Osteocyte (in vitro differentiated cells): Measurements from ENCODE around the gene TBX4. TPM values are rescaled to one million over a fixed set of nuclear protein-coding genes. Genes with fewer than 3 reads are reported as not detected.

Experiments
- DNase-seq: peaks from one replicate; pipeline ENCODE4 v3.0.0; 2021; ENCODE audit warnings: mixed read lengths; ENCODE audit not compliant: unreplicated experiment; ENCODE audit errors: extremely low spot score
- H3K27ac Mint-ChIP-seq: one replicate; pipeline ENCODE4 v1.8.0; 2021; ENCODE audit warnings: mild to moderate bottlenecking, mixed read lengths; ENCODE audit not compliant: unreplicated experiment
- H3K27me3 Mint-ChIP-seq: one replicate; pipeline ENCODE4 v1.8.0; 2021; ENCODE audit warnings: mixed read lengths; ENCODE audit not compliant: unreplicated experiment
- H3K36me3 Mint-ChIP-seq: one replicate; pipeline ENCODE4 v1.8.0; 2021; ENCODE audit warnings: mixed read lengths; ENCODE audit not compliant: unreplicated experiment
- H3K4me1 Mint-ChIP-seq: one replicate; pipeline ENCODE4 v1.8.0; 2021; ENCODE audit warnings: mixed read lengths; ENCODE audit not compliant: unreplicated experiment
- H3K4me3 Mint-ChIP-seq: one replicate; pipeline ENCODE4 v1.8.0; 2021; ENCODE audit warnings: mild to moderate bottlenecking, moderate library complexity, mixed read lengths; ENCODE audit not compliant: unreplicated experiment
- H3K9me3 Mint-ChIP-seq: one replicate; pipeline ENCODE4 v1.8.0; 2021; ENCODE audit warnings: mixed read lengths; ENCODE audit not compliant: unreplicated experiment
- total RNA-seq: library from RNA; stranded (reverse); gene quantifications from 2 replicates; pipeline ENCODE4 v1.2.1, GENCODE V29; 2021
- TF ChIP-seq, protein P1 (sequence below): fragments of 200-600 bp; sonication (generic); IDR thresholded peaks from 2 replicates; pipeline ENCODE4 v1.5.0; 2021; ENCODE audit warnings: antibody characterized with exemption, mild to moderate bottlenecking, moderate library complexity

TBX4 gene
- total RNA-seq, 1 donor from 2014 or later = not detected

DNA sequence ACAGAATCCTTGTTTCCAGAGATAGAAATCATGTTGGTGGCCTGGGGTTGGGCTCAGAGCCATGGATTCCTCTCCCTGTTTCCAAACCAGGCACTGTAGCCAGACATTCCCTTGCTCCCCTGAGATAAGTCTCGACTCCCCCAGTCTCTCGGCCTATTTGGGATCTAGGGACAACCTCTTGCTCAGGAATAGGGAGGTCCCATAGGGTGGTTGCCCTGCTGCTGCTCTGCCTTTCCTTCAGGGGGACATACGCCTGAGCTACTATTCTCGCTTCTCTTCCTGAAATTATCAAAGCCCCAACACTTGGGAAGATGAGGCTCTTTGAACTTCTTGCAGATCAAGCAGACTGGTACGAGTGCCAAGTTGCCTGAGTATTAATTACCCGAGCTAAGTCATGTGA, 58.0 kb downstream of the TBX4 start:
- Mint-ChIP-seq H3K27me3 (peaks cover 21% of the 10 kb centered on the region), H3K27ac (no peak overlapping the region), H3K36me3 (no peaks in the 10 kb centered on the region), H3K9me3 (no peaks in the 10 kb centered on the region), H3K4me3 (no peak overlapping the region), H3K4me1 (peaks cover 10% of the 10 kb centered on the region)
- DNase-seq = no peak
- TF ChIP-seq, protein P1, sequence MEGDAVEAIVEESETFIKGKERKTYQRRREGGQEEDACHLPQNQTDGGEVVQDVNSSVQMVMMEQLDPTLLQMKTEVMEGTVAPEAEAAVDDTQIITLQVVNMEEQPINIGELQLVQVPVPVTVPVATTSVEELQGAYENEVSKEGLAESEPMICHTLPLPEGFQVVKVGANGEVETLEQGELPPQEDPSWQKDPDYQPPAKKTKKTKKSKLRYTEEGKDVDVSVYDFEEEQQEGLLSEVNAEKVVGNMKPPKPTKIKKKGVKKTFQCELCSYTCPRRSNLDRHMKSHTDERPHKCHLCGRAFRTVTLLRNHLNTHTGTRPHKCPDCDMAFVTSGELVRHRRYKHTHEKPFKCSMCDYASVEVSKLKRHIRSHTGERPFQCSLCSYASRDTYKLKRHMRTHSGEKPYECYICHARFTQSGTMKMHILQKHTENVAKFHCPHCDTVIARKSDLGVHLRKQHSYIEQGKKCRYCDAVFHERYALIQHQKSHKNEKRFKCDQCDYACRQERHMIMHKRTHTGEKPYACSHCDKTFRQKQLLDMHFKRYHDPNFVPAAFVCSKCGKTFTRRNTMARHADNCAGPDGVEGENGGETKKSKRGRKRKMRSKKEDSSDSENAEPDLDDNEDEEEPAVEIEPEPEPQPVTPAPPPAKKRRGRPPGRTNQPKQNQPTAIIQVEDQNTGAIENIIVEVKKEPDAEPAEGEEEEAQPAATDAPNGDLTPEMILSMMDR = no peak

GRCh38 chr17:61510991-61511390, 58.8 kb downstream of the TBX4 start:
- DNase-seq = no peak
- Mint-ChIP-seq H3K27me3 (peaks cover 21% of the 10 kb centered on the region), H3K4me3 (no peak overlapping the region), H3K36me3 (no peaks in the 10 kb centered on the region), H3K4me1 (peaks cover 8% of the 10 kb centered on the region), H3K27ac (no peak overlapping the region), H3K9me3 (no peaks in the 10 kb centered on the region)
- TF ChIP-seq, protein P1 = no peak

- no peaks in the 10 kb centered on the region for H3K36me3 Mint-ChIP-seq
- H3K4me3 Mint-ChIP-seq = no peak overlapping the region
- TF ChIP-seq, protein P1 = no peak
- H3K27ac Mint-ChIP-seq = no peak overlapping the region
- peaks cover 8% of the 10 kb centered on the region for H3K4me1 Mint-ChIP-seq
- DNase-seq = no peak
- no peaks in the 10 kb centered on the region for H3K9me3 Mint-ChIP-seq
- peaks cover 21% of the 10 kb centered on the region for H3K27me3 Mint-ChIP-seq
Observed at GRCh38 chr17:61511480-61512182, 59.4 kb downstream of the TBX4 start.

DNA sequence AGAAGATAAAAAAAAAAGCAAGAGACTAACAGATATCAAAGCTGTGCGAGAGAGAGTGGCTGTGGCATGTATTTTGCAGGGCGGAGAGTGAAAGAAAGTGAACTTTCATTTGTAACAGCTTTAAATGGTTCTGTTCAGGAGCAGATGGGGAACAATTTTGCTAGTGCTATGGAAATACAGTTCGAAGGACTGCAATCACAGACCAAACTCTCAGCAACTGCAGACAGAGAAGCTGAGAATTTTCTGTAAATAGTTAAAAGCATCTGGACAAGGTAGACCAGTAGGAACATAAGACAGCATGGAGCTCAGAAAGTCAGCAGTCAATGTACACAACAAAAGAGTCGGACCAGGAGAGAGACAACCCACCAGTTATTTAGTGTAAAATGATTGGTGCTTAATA, 62.3 kb downstream of the TBX4 start:
- DNase-seq = no peak
- H3K27ac Mint-ChIP-seq = no peak overlapping the region
- peaks cover 8% of the 10 kb centered on the region for H3K4me1 Mint-ChIP-seq
- H3K36me3 Mint-ChIP-seq = no peaks in the 10 kb centered on the region
- H3K9me3 Mint-ChIP-seq = no peaks in the 10 kb centered on the region
- no peak overlapping the region for H3K4me3 Mint-ChIP-seq
- H3K27me3 Mint-ChIP-seq = peaks cover 26% of the 10 kb centered on the region
- TF ChIP-seq, protein P1 = no peak

DNA sequence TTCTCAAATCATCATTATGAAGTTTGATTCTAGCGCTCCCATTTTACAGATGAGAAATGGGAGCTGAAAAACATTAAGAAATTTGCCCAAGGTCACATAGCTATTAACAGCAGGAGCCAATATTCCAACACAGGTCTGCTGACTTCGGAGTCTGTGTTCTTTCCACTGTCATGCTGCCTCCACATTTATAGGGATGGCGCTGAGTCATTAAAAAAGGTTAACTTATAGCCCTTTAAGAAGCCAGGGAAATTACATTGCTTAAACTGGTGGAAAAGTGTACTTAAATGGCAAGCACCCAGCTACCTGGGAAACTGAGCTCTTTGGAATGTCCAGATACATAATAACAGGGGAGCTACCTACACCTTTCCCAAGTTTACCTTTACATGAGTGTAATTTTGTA, 65.0 kb downstream of the TBX4 start:
- H3K36me3 Mint-ChIP-seq = no peaks in the 10 kb centered on the region
- H3K27me3 Mint-ChIP-seq = peaks cover 46% of the 10 kb centered on the region
- no peak overlapping the region for H3K4me3 Mint-ChIP-seq
- no peaks in the 10 kb centered on the region for H3K9me3 Mint-ChIP-seq
- H3K27ac Mint-ChIP-seq = no peak overlapping the region
- H3K4me1 Mint-ChIP-seq = no peaks in the 10 kb centered on the region
- TF ChIP-seq, protein P1 = no peak
- no peak for DNase-seq
